HCT116 (cell line): ENCODE data around the gene HSD17B3.

Experiments
- ATF3 ChIP-seq: IDR thresholded peaks from 2 replicates; pipeline ENCODE4 v1.6.1; 2012
- CTCF ChIP-seq, 3 experiments: fragments of 200-600 bp in 1 of 3; sonication (generic) in 1 of 3; IDR thresholded peaks in 2 of 3; conservative IDR thresholded peaks in 1 of 3; 2 replicates each; pipeline ENCODE4 v1.5.1; 2012 to 2017; ENCODE audit warnings: low read depth in 2 of 3, low read length in 2 of 3, antibody characterized with exemption in 1 of 3, borderline replicate concordance in 1 of 3, control low read depth in 1 of 3, mild to moderate bottlenecking in 1 of 3, mixed read lengths in 1 of 3, mixed run types in 1 of 3, moderate library complexity in 1 of 3; ENCODE audit not compliant: insufficient read depth in 1 of 3
- FOSL1 ChIP-seq: IDR thresholded peaks from 2 replicates; pipeline ENCODE4 v1.6.1; 2012; ENCODE audit warnings: low read depth
- POLR2A ChIP-seq: IDR thresholded peaks from 2 replicates; pipeline ENCODE4 v1.7.0; 2011; ENCODE audit warnings: borderline replicate concordance; ENCODE audit not compliant: insufficient read depth, insufficient read length; ENCODE audit errors: extremely low read depth
- POLR2AphosphoS5 ChIP-seq: IDR thresholded peaks from 2 replicates; pipeline ENCODE4 v1.6.1; 2011; ENCODE audit warnings: mild to moderate bottlenecking, low read depth, low read length, moderate library complexity
- REST ChIP-seq: IDR thresholded peaks from 2 replicates; pipeline ENCODE4 v1.6.1; 2012; ENCODE audit warnings: low read depth
- SP1 ChIP-seq: IDR thresholded peaks from 2 replicates; pipeline ENCODE4 v1.6.1; 2012; ENCODE audit warnings: low read depth
- TCF7L2 ChIP-seq: IDR thresholded peaks from 2 replicates; pipeline ENCODE4 v1.7.0; 2011; ENCODE audit warnings: borderline replicate concordance, inconsistent platforms; ENCODE audit not compliant: insufficient read depth, insufficient read length; ENCODE audit errors: extremely low read depth
- YY1 ChIP-seq: IDR thresholded peaks from 2 replicates; pipeline ENCODE4 v1.6.1; 2011; ENCODE audit warnings: low read length, low read depth, moderate library complexity, mild to moderate bottlenecking; ENCODE audit not compliant: insufficient replicate concordance; ENCODE audit errors: extremely low read depth
- ZNF274 ChIP-seq: fragments of 200-500 bp; sonication (Bioruptor generic); IDR thresholded peaks from 2 replicates; pipeline ENCODE4 v1.6.1; 2014; ENCODE audit warnings: mild to moderate bottlenecking, low read depth, low read length, inconsistent platforms

GRCh38 chr9:96206156-96206751 is 95.7 kb downstream of the HSD17B3 start:
- TF ChIP-seq CTCF (IDR thresholded peaks at IDR 0.05 in 2 of 3, conservative IDR thresholded peaks at IDR 0.05 in 1 of 3; ENCODE audit: borderline replicate concordance in 1 of 3, insufficient read depth in 1 of 3, low read depth in 2 of 3, low read length in 2 of 3) (no peak), ATF3 (no peak), POLR2AphosphoS5 (no peak), YY1 (no peak), FOSL1 (no peak), REST (no peak), ZNF274 (no peak), POLR2A (no peak), SP1 (no peak), TCF7L2 (no peak)
